ENCODE measurements around the gene RTEL1. TPM values are rescaled to one million over a fixed set of nuclear protein-coding genes. Genes with fewer than 3 reads are reported as not detected.
"Not testable (repeated sequence)": the region's sequence is repeated elsewhere in the genome, so short reads cannot be mapped to it uniquely, and the experiment has no call there.

Gene RTEL1
- total RNA-seq, 2 experiments from 2014 or later = 25.5 to 27.6 TPM

GRCh38 chr20:63627751-63628245, 30.3 kb upstream of the RTEL1 start:
- peak overlapping the region; percentile 98 for H3K4me3 Mint-ChIP-seq
- CTCF ChIA-PET = interaction anchor here (1.4 to 1.7 kb wide), 2 partner anchors 8 to 14 kb away, joined by 6 to 14 read pairs; no protein-coding TSS in a partner anchor
- H3K27ac ChIP-seq (ENCODE audit: low read depth in 1 of 2, low read length in 2 of 2) = peak overlapping the region; percentile 48 to 89
- ATAC-seq (ENCODE audit: poor library complexity) (peak; percentile 1), DNase-seq (peak in 2 of 14 experiments; percentile 11 to 13)
- TF ChIP-seq CTCF (IDR thresholded peaks at IDR 0.05) = no peak
- POLR2A ChIA-PET = interaction anchor here (1.0 to 13.6 kb wide), 9 partner anchors 11 to 109 kb away, joined by 3 to 449 read pairs (median 8); partner anchors contain the start of genes LIME1, PTK6, RTEL1 and STMN3
- intact Hi-C loops (cut with DNase I, micrococcal nuclease) = loop anchor here (1.0 kb wide), 4 partner anchors 8 to 31 kb away; partner anchors contain the start of gene RTEL1 (in 1 of the 2)
- H3K4me3 ChIP-seq (ENCODE audit: low read length) = peak overlapping the region; percentile 95
- no peaks in the 10 kb centered on the region for H3K27me3 ChIP-seq (ENCODE audit: control insufficient read depth in 1 of 2, insufficient read depth in 2 of 2, low read length in 2 of 2)
- H3K27ac Mint-ChIP-seq = peak overlapping the region; percentile 90
- H3K9me3 ChIP-seq (ENCODE audit: control insufficient read depth in 1 of 2, insufficient read depth in 1 of 2, low read length in 2 of 2) = no peaks in the 10 kb centered on the region
- H3K4me1 ChIP-seq (ENCODE audit: insufficient read depth, low read length) = peaks cover 54% of the 10 kb centered on the region
- H3K27me3 Mint-ChIP-seq = no peaks in the 10 kb centered on the region
- peaks cover 4% of the 10 kb centered on the region for H3K36me3 ChIP-seq (ENCODE audit: insufficient read depth, low read length)
- peaks cover 31% of the 10 kb centered on the region for H3K36me3 Mint-ChIP-seq (ENCODE audit: low read depth)
- peaks cover 36% of the 10 kb centered on the region for H3K4me1 Mint-ChIP-seq (ENCODE audit: low read depth)
- H3K9me3 Mint-ChIP-seq = no peaks in the 10 kb centered on the region

- Mint-ChIP-seq H3K27me3 (no peaks in the 10 kb centered on the region), H3K4me1 (ENCODE audit: low read depth) (peaks cover 37% of the 10 kb centered on the region), H3K9me3 (no peaks in the 10 kb centered on the region), H3K4me3 (peak overlapping the region; percentile 98), H3K27ac (peak overlapping the region; percentile 90), H3K36me3 (ENCODE audit: low read depth) (peaks cover 29% of the 10 kb centered on the region)
- Histone ChIP-seq H3K9me3 (ENCODE audit: control insufficient read depth in 1 of 2, insufficient read depth in 1 of 2, low read length in 2 of 2) (no peaks in the 10 kb centered on the region), H3K27ac (ENCODE audit: low read depth in 1 of 2, low read length in 2 of 2) (peak overlapping the region; percentile 48 to 89), H3K27me3 (ENCODE audit: control insufficient read depth in 1 of 2, insufficient read depth in 2 of 2, low read length in 2 of 2) (no peaks in the 10 kb centered on the region), H3K4me1 (ENCODE audit: insufficient read depth, low read length) (peaks cover 60% of the 10 kb centered on the region), H3K4me3 (ENCODE audit: low read length) (peak overlapping the region; percentile 95), H3K36me3 (ENCODE audit: insufficient read depth, low read length) (peaks cover 4% of the 10 kb centered on the region)
- intact Hi-C loops (cut with DNase I, micrococcal nuclease) = loop anchor here in 1 of 2 experiments (1.0 kb wide), 1 partner anchor 30 kb away; the partner anchor contains the start of gene RTEL1
- no peak for TF ChIP-seq CTCF (IDR thresholded peaks at IDR 0.05)
- ATAC-seq (ENCODE audit: poor library complexity) (peak; percentile 28), DNase-seq (peak in 12 of 14 experiments; percentile 43 to 70 (median 58))
- CTCF ChIA-PET = interaction anchor here (1.7 kb wide), 1 partner anchor 13 kb away, joined by 14 read pairs; no protein-coding TSS in a partner anchor
- POLR2A ChIA-PET = interaction anchor here (2.8 to 13.6 kb wide), 2 partner anchors 10 to 90 kb away, joined by 17 to 449 read pairs; partner anchors contain the start of gene PTK6
Measured at GRCh38 chr20:63628246-63628975, 29.7 kb upstream of the RTEL1 start.

GRCh38 chr20:63630956-63631355, 27.2 kb upstream of the RTEL1 start:
- POLR2A ChIA-PET = interaction anchor here (0.8 to 13.6 kb wide), 5 partner anchors 8 to 110 kb away, joined by 3 to 449 read pairs (median 3); partner anchors contain the start of gene SLC2A4RG

GRCh38 chr20:63631426-63631825, 26.7 kb upstream of the RTEL1 start:
- H3K27me3 ChIP-seq (ENCODE audit: control insufficient read depth in 1 of 2, insufficient read depth in 2 of 2, low read length in 2 of 2); intact Hi-C loops (cut with DNase I, micrococcal nuclease); H3K4me3 Mint-ChIP-seq; H3K36me3 ChIP-seq (ENCODE audit: insufficient read depth, low read length); H3K9me3 ChIP-seq (ENCODE audit: control insufficient read depth in 1 of 2, insufficient read depth in 1 of 2, low read length in 2 of 2); ATAC-seq (ENCODE audit: poor library complexity); H3K4me3 ChIP-seq (ENCODE audit: low read length); H3K27ac ChIP-seq (ENCODE audit: low read depth in 1 of 2, low read length in 2 of 2); H3K9me3 Mint-ChIP-seq; H3K27me3 Mint-ChIP-seq: not testable (repeated sequence)
- Mint-ChIP-seq H3K4me1 (ENCODE audit: low read depth) (peaks cover 52% of the 10 kb centered on the region), H3K27ac (peak overlapping the region; percentile 79), H3K36me3 (ENCODE audit: low read depth) (peaks cover 35% of the 10 kb centered on the region)
- POLR2A ChIA-PET = interaction anchor here (0.8 to 13.6 kb wide), 5 partner anchors 7 to 110 kb away, joined by 3 to 449 read pairs (median 3); partner anchors contain the start of gene SLC2A4RG
- DNase-seq = peak in 1 of 14 experiments; percentile 0
- H3K4me1 ChIP-seq (ENCODE audit: insufficient read depth, low read length) = peaks cover 81% of the 10 kb centered on the region
- CTCF ChIA-PET = interaction anchor here (1.6 kb wide), 1 partner anchor 11 kb away, joined by 6 read pairs; no protein-coding TSS in a partner anchor

More at GRCh38 chr20:63630956-63631355, 27.2 kb upstream of the RTEL1 start:
- H3K4me1 Mint-ChIP-seq (ENCODE audit: low read depth) = peaks cover 52% of the 10 kb centered on the region
- H3K9me3 ChIP-seq (ENCODE audit: control insufficient read depth in 1 of 2, insufficient read depth in 1 of 2, low read length in 2 of 2); H3K27ac ChIP-seq (ENCODE audit: low read depth in 1 of 2, low read length in 2 of 2); DNase-seq; H3K27me3 ChIP-seq (ENCODE audit: control insufficient read depth in 1 of 2, insufficient read depth in 2 of 2, low read length in 2 of 2); H3K36me3 ChIP-seq (ENCODE audit: insufficient read depth, low read length); H3K4me3 ChIP-seq (ENCODE audit: low read length); ATAC-seq (ENCODE audit: poor library complexity); H3K27me3 Mint-ChIP-seq; intact Hi-C loops (cut with DNase I, micrococcal nuclease); H3K9me3 Mint-ChIP-seq: not testable (repeated sequence)
- H3K27ac Mint-ChIP-seq = peak overlapping the region; percentile 79
- CTCF ChIA-PET = interaction anchor here (1.6 kb wide), 1 partner anchor 11 kb away, joined by 6 read pairs; no protein-coding TSS in a partner anchor
- H3K4me1 ChIP-seq (ENCODE audit: insufficient read depth, low read length) = peaks cover 78% of the 10 kb centered on the region
- H3K4me3 Mint-ChIP-seq = peak overlapping the region; percentile 45
- H3K36me3 Mint-ChIP-seq (ENCODE audit: low read depth) = peaks cover 35% of the 10 kb centered on the region

Data from CD4-positive, alpha-beta T cell (primary cell).